Measurements from ENCODE around the gene SKP2. TPM values are rescaled to one million over a fixed set of nuclear protein-coding genes. Genes with fewer than 3 reads are reported as not detected.
A peak's percentile ranks its signal among the peaks of the same experiment; 100 is the strongest.

Gene SKP2
- total and polyA plus RNA-seq, 4 donors, result 4.6 to 28.2 (median 15.4) TPM

GRCh38 chr5:36177715-36178523, 26.0 kb downstream of the SKP2 start:
- Histone ChIP-seq H3K4me1 (ENCODE audit: control insufficient read depth in 4 of 4, insufficient read depth in 4 of 4, low read length in 3 of 4) (peaks cover 14 to 75% (median 57%) of the 10 kb centered on the region in 4 donors), H3K27me3 (ENCODE audit: control insufficient read depth in 4 of 4, insufficient read depth in 4 of 4, low read length in 3 of 4) (no peaks in the 10 kb centered on the region), H3K27ac (ENCODE audit: low read depth in 1 of 2, low read length in 2 of 2) (no peak overlapping the region), H3K4me3 (ENCODE audit: low read depth in 1 of 3, low read length in 3 of 3) (no peak overlapping the region), H3K9ac (ENCODE audit: low read depth in 1 of 2, low read length in 2 of 2) (peak overlapping the region; percentile 22 to 40), H3K36me3 (ENCODE audit: control insufficient read depth in 4 of 4, insufficient read depth in 3 of 4, low read depth in 1 of 4, low read length in 3 of 4) (peaks cover 0 to 6% (median 1%) of the 10 kb centered on the region in 4 donors), H3K9me3 (ENCODE audit: control insufficient read depth in 4 of 4, low read length in 3 of 4) (no peaks in the 10 kb centered on the region)
- 38% methylated on average over 2 of the region's 2 CpGs for WGBS
- DNase-seq (ENCODE audit: low spot score), result no peak
- TF ChIP-seq YY1 (IDR thresholded peaks at IDR 0.05), result peak; percentile 42
- TF ChIP-seq RAD21 (IDR thresholded peaks at IDR 0.05), result peak; percentile 85 to 89
- TF ChIP-seq HNF4A (conservative IDR thresholded peaks at IDR 0.05), result peak; percentile 20 to 43
- TF ChIP-seq HNF4G (IDR thresholded peaks at IDR 0.05), result no peak
- TF ChIP-seq FOXA2 (IDR thresholded peaks at IDR 0.05), result no peak
- no peak for TF ChIP-seq SP1 (IDR thresholded peaks at IDR 0.05)
- TF ChIP-seq, protein P1, sequence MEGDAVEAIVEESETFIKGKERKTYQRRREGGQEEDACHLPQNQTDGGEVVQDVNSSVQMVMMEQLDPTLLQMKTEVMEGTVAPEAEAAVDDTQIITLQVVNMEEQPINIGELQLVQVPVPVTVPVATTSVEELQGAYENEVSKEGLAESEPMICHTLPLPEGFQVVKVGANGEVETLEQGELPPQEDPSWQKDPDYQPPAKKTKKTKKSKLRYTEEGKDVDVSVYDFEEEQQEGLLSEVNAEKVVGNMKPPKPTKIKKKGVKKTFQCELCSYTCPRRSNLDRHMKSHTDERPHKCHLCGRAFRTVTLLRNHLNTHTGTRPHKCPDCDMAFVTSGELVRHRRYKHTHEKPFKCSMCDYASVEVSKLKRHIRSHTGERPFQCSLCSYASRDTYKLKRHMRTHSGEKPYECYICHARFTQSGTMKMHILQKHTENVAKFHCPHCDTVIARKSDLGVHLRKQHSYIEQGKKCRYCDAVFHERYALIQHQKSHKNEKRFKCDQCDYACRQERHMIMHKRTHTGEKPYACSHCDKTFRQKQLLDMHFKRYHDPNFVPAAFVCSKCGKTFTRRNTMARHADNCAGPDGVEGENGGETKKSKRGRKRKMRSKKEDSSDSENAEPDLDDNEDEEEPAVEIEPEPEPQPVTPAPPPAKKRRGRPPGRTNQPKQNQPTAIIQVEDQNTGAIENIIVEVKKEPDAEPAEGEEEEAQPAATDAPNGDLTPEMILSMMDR (IDR thresholded peaks at IDR 0.05; ENCODE audit: low read depth, low read length, missing input control), result peak; percentile 68
- TF ChIP-seq, protein P2, sequence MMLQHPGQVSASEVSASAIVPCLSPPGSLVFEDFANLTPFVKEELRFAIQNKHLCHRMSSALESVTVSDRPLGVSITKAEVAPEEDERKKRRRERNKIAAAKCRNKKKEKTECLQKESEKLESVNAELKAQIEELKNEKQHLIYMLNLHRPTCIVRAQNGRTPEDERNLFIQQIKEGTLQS (IDR thresholded peaks at IDR 0.05), result no peak
- peak; percentile 16 to 18 for TF ChIP-seq RXRA (IDR thresholded peaks at IDR 0.05)

DNA sequence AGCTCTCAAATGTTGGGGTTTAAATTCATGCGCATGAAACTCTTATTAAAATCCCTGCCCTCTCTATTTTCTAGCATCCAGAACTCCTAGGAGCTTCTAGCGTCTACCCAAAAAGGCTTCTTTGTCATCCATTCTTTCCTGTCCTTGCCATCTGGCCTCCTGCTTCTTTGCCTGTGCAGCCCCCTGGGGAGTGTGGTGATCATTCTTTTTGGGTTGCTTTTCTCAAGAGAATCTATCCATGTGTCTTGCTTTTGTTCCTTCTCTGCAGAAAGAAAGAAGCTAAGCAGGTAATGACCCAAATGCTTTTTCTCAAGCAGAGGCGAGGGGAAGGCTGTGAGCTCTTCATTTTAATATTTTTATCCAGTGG, 26.6 kb downstream of the SKP2 start:
- peaks cover 0 to 3% (median under 1%) of the 10 kb centered on the region in 4 donors for H3K36me3 ChIP-seq (ENCODE audit: control insufficient read depth in 4 of 4, insufficient read depth in 3 of 4, low read depth in 1 of 4, low read length in 3 of 4)
- H3K27ac ChIP-seq (ENCODE audit: low read depth in 1 of 2, low read length in 2 of 2), result no peak overlapping the region
- H3K27me3 ChIP-seq (ENCODE audit: control insufficient read depth in 4 of 4, insufficient read depth in 4 of 4, low read length in 3 of 4), result no peaks in the 10 kb centered on the region
- peaks cover 14 to 72% (median 56%) of the 10 kb centered on the region in 4 donors for H3K4me1 ChIP-seq (ENCODE audit: control insufficient read depth in 4 of 4, insufficient read depth in 4 of 4, low read length in 3 of 4)
- no peaks in the 10 kb centered on the region for H3K9me3 ChIP-seq (ENCODE audit: control insufficient read depth in 4 of 4, low read length in 3 of 4)
- TF ChIP-seq HNF4G (IDR thresholded peaks at IDR 0.05), result no peak
- H3K4me3 ChIP-seq (ENCODE audit: low read depth in 1 of 3, low read length in 3 of 3), result no peak overlapping the region
- H3K9ac ChIP-seq (ENCODE audit: low read depth in 1 of 2, low read length in 2 of 2), result peak overlapping the region; percentile 40 to 47
- WGBS, result 84% methylated on average over 3 of the region's 3 CpGs
- no peak for DNase-seq (ENCODE audit: low spot score)

- H3K4me1 ChIP-seq (ENCODE audit: control insufficient read depth in 4 of 4, insufficient read depth in 4 of 4, low read length in 3 of 4), result peaks cover 11 to 59% (median 49%) of the 10 kb centered on the region in 4 donors
- no peak for DNase-seq (ENCODE audit: low spot score)
- H3K36me3 ChIP-seq (ENCODE audit: control insufficient read depth in 4 of 4, insufficient read depth in 3 of 4, low read depth in 1 of 4, low read length in 3 of 4), result peaks cover 0 to 3% (median 0%) of the 10 kb centered on the region in 4 donors
- H3K9ac ChIP-seq (ENCODE audit: low read depth in 1 of 2, low read length in 2 of 2), result no peak overlapping the region
- peak overlapping the region; percentile 67 to 70 for H3K27ac ChIP-seq (ENCODE audit: low read depth in 1 of 2, low read length in 2 of 2)
- WGBS, result 50% methylated on average over 4 of the region's 4 CpGs
- no peaks in the 10 kb centered on the region for H3K27me3 ChIP-seq (ENCODE audit: control insufficient read depth in 4 of 4, insufficient read depth in 4 of 4, low read length in 3 of 4)
- no peaks in the 10 kb centered on the region for H3K9me3 ChIP-seq (ENCODE audit: control insufficient read depth in 4 of 4, low read length in 3 of 4)
- TF ChIP-seq YY1 (IDR thresholded peaks at IDR 0.05) (peak; percentile 53), GABPA (IDR thresholded peaks at IDR 0.05 in 1 of 2, conservative IDR thresholded peaks at IDR 0.05 in 1 of 2) (no peak)
- H3K4me3 ChIP-seq (ENCODE audit: low read depth in 1 of 3, low read length in 3 of 3), result no peak overlapping the region
Observed at GRCh38 chr5:36179950-36180349, 28.0 kb downstream of the SKP2 start.
